Measurements from ENCODE around the gene ZNF784.

Gene ZNF784

GRCh38 chr19:55656552-55656951, 32.2 kb upstream of the ZNF784 start:
- DNase-seq (ENCODE audit: low spot score), result no peak

GRCh38 chr19:55655648-55656040, 31.3 kb upstream of the ZNF784 start:
- no peak for DNase-seq (ENCODE audit: low spot score)

- peak; percentile 87 for DNase-seq (ENCODE audit: low spot score)
Observed at GRCh38 chr19:55654868-55655647, 30.7 kb upstream of the ZNF784 start, which contains the start of gene U2AF2. Gene U2AF2 (plus strand): TSS chr19:55655035. CDS start chr19:55655105, 70 bp downstream.

GRCh38 chr19:55654323-55654867, 30.0 kb upstream of the ZNF784 start:
- DNase-seq (ENCODE audit: low spot score), result peak; percentile 92

GRCh38 chr19:55653651-55654322, 29.4 kb upstream of the ZNF784 start:
- DNase-seq (ENCODE audit: low spot score), result peak; percentile 98

- no peak for DNase-seq (ENCODE audit: low spot score)
Observed at GRCh38 chr19:55652311-55653128, 28.2 kb upstream of the ZNF784 start.

GRCh38 chr19:55651236-55651635, 26.9 kb upstream of the ZNF784 start:
- no peak for DNase-seq (ENCODE audit: low spot score)

GRCh38 chr19:55650602-55651230, 26.4 kb upstream of the ZNF784 start:
- no peak for DNase-seq (ENCODE audit: low spot score)

GRCh38 chr19:55650126-55650557, 25.8 kb upstream of the ZNF784 start:
- DNase-seq (ENCODE audit: low spot score), result no peak

GRCh38 chr19:55649268-55650125, 25.1 kb upstream of the ZNF784 start:
- DNase-seq (ENCODE audit: low spot score), result no peak

GRCh38 chr19:55648585-55649267, 24.4 kb upstream of the ZNF784 start:
- no peak for DNase-seq (ENCODE audit: low spot score)

GRCh38 chr19:55647732-55648584, 23.6 kb upstream of the ZNF784 start, which contains the start of gene CCDC106:
Gene CCDC106 (plus strand): TSS chr19:55648212. CDS start chr19:55649047, 835 bp downstream.
- DNase-seq (ENCODE audit: low spot score), result peak; percentile 87

- DNase-seq (ENCODE audit: low spot score), result no peak
Observed at GRCh38 chr19:55646889-55647731, 22.7 kb upstream of the ZNF784 start.

GRCh38 chr19:55645512-55645881, 21.1 kb upstream of the ZNF784 start:
- no peak for DNase-seq (ENCODE audit: low spot score)

GRCh38 chr19:55644842-55645511, 20.6 kb upstream of the ZNF784 start:
- DNase-seq (ENCODE audit: low spot score), result no peak

- no peak for DNase-seq (ENCODE audit: low spot score)
Observed at GRCh38 chr19:55644191-55644833, 19.9 kb upstream of the ZNF784 start.

- DNase-seq (ENCODE audit: low spot score), result no peak
Observed at GRCh38 chr19:55643887-55644176, 19.5 kb upstream of the ZNF784 start.

Data from HuH-7 (cell line).